PFSK-1 (cell line): ENCODE measurements around the gene DLX2.

Experiments used
- POLR2AphosphoS5 ChIP-seq: IDR thresholded peaks from 2 replicates; pipeline ENCODE4 v1.6.1; 2012; ENCODE audit warnings: low read depth, mild to moderate bottlenecking, control low read depth, low read length, moderate library complexity
- TAF1 ChIP-seq: IDR thresholded peaks from 2 replicates; pipeline ENCODE4 v1.6.1; 2012; ENCODE audit warnings: low read length, control low read depth, borderline replicate concordance; ENCODE audit not compliant: insufficient read depth
- TF ChIP-seq, protein P1 (sequence below), 2 experiments: IDR thresholded peaks; 2 replicates each; pipeline versions ENCODE4 v1.6.1 to v1.8.0; 2011 to 2012; ENCODE audit warnings: low read depth in 2 of 2, low read length in 2 of 2, control low read depth in 1 of 2, inconsistent platforms in 1 of 2, mild to moderate bottlenecking in 1 of 2, moderate library complexity in 1 of 2; ENCODE audit not compliant: insufficient read depth in 1 of 2

- TF ChIP-seq POLR2AphosphoS5, result no peak
- TF ChIP-seq TAF1, result no peak
- TF ChIP-seq, protein P1, sequence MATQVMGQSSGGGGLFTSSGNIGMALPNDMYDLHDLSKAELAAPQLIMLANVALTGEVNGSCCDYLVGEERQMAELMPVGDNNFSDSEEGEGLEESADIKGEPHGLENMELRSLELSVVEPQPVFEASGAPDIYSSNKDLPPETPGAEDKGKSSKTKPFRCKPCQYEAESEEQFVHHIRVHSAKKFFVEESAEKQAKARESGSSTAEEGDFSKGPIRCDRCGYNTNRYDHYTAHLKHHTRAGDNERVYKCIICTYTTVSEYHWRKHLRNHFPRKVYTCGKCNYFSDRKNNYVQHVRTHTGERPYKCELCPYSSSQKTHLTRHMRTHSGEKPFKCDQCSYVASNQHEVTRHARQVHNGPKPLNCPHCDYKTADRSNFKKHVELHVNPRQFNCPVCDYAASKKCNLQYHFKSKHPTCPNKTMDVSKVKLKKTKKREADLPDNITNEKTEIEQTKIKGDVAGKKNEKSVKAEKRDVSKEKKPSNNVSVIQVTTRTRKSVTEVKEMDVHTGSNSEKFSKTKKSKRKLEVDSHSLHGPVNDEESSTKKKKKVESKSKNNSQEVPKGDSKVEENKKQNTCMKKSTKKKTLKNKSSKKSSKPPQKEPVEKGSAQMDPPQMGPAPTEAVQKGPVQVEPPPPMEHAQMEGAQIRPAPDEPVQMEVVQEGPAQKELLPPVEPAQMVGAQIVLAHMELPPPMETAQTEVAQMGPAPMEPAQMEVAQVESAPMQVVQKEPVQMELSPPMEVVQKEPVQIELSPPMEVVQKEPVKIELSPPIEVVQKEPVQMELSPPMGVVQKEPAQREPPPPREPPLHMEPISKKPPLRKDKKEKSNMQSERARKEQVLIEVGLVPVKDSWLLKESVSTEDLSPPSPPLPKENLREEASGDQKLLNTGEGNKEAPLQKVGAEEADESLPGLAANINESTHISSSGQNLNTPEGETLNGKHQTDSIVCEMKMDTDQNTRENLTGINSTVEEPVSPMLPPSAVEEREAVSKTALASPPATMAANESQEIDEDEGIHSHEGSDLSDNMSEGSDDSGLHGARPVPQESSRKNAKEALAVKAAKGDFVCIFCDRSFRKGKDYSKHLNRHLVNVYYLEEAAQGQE (IDR thresholded peaks at IDR 0.05; ENCODE audit: insufficient read depth in 1 of 2, low read depth in 2 of 2, low read length in 2 of 2), result no peak
These were observed 1.5 kb downstream of the DLX2 start for GRCh38 chr2:172100935-172101820.
